Spleen (tissue), 11 donors: ENCODE results near the gene IL1B. TPM values are rescaled to one million over a fixed set of nuclear protein-coding genes. Genes with fewer than 3 reads are reported as not detected.

Experiments used
- DNase-seq: peaks from one replicate; pipeline ENCODE4 v3.0.0-alpha.2; 2020
- H3K27ac ChIP-seq, 8 donors: fragments of 200-600 bp; sonication (generic) in 7 of 8; 1 replicate in 4 of 8; 2 replicates in 4 of 8; pipeline versions ENCODE4 v1.5.0 to v1.8.0; 2016 to 2021; ENCODE audit warnings: inconsistent platforms in 4 of 8, mild to moderate bottlenecking in 4 of 8, moderate library complexity in 1 of 8
- H3K27me3 ChIP-seq, 7 donors: fragments of 200-600 bp; sonication (generic) in 6 of 7; replicated peaks in 1 of 7; 1 replicate in 4 of 7; 2 replicates in 3 of 7; pipeline versions ENCODE4 v1.5.0 to v1.8.0; 2016 to 2021; ENCODE audit warnings: inconsistent platforms in 3 of 7, mild to moderate bottlenecking in 1 of 7
- H3K36me3 ChIP-seq, 6 donors: fragments of 200-600 bp; sonication (generic) in 5 of 6; 1 replicate in 4 of 6; 2 replicates in 2 of 6; pipeline versions ENCODE4 v1.5.0 to v1.8.0; 2016 to 2021; ENCODE audit warnings: inconsistent platforms in 2 of 6
- H3K4me1 ChIP-seq, 6 donors: fragments of 200-600 bp; sonication (generic) in 5 of 6; 1 replicate in 3 of 6; 2 replicates in 3 of 6; pipeline versions ENCODE4 v1.5.0 to v1.8.0; 2016 to 2021; ENCODE audit warnings: inconsistent platforms in 3 of 6
- H3K4me3 ChIP-seq, 8 donors: fragments of 200-600 bp; sonication (generic) in 7 of 8; 1 replicate in 4 of 8; 2 replicates in 4 of 8; pipeline versions ENCODE4 v1.5.0 to v1.8.0; 2016 to 2021; ENCODE audit warnings: inconsistent platforms in 4 of 8, mild to moderate bottlenecking in 4 of 8, moderate library complexity in 2 of 8
- H3K9me3 ChIP-seq, 8 donors: fragments of 200-600 bp; sonication (generic) in 7 of 8; 1 replicate in 4 of 8; 2 replicates in 4 of 8; pipeline versions ENCODE4 v1.5.0 to v1.8.0; 2016 to 2021; ENCODE audit warnings: inconsistent platforms in 4 of 8
- CTCF ChIP-seq, 11 experiments: fragments of 200-600 bp in 7 of 11; fragments of 450-650 bp in 4 of 11; sonication (generic) in 4 of 11; IDR thresholded peaks in 8 of 11; conservative IDR thresholded peaks in 3 of 11; 1 replicate in 7 of 11; 2 replicates in 4 of 11; pipeline versions ENCODE4 v1.4.0 to v1.8.0; 2016 to 2021; ENCODE audit warnings: antibody characterized with exemption in 11 of 11, inconsistent platforms in 4 of 11, mild to moderate bottlenecking in 1 of 11
- POLR2A ChIP-seq, 3 donors: fragments of 450-650 bp; IDR thresholded peaks; one replicate each; pipeline ENCODE4 v1.5.1; 2017; ENCODE audit warnings: antibody characterized with exemption in 3 of 3, mild to moderate bottlenecking in 1 of 3
- POLR2AphosphoS5 ChIP-seq, 3 donors: sonication (generic); formaldehyde crosslinking; IDR thresholded peaks; one replicate each; pipeline ENCODE4 v1.5.1; 2017; ENCODE audit warnings: antibody characterized with exemption in 3 of 3
- WGBS, 5 donors: extraction: QIAGEN DNeasy Blood & Tissue Kit in 3 of 5; methylation state at CpG; one replicate each; pipeline versions ENCODE4 v1.1.5 to v1.1.7; 2013 to 2018; 5-methylcytosine and 5-hydroxymethylcytosine counted together
- intact Hi-C: fragments of 100-400 bp; cut with DNase I; formaldehyde crosslinking; loops from one replicate; pipeline ENCODE4 v1.15.0; 2023; ENCODE audit warnings: low total_unique reads
- polyA plus RNA-seq, 3 donors: library from polyadenylated mRNA; stranded (reverse); fragments of 200-250 nt; gene quantifications; one replicate each; pipeline ENCODE4 v1.2.1, GENCODE V29; 2013
- total RNA-seq, 7 donors: library from RNA; depleted of rRNA in 3 of 7; stranded (reverse); fragments of >200 nt in 3 of 7; fragmentation: NEBNext Ultra II Directional in 4 of 7; extraction: Animal tissue kit (Norgen Biotek cat#: 25700) in 4 of 7; gene quantifications; one replicate each; pipeline versions ENCODE4 v1.1.0 to v1.2.1, GENCODE V29; 2016 to 2021
- donor health status: healthy with polysubstance abuse.
- donor health status: DM: no; HTN: no; CAD: no; lungs with moderate emphysema.
- donor health status: DM: no; HTN: no; CAD: no.
- donor health status: Bipolar disorder and iron deficiency.
- donor health status: healthy.
- donor health status: DM: no; HTN: no; CAD: no.
- donor health status: DM: yes; HTN: yes; CAD: no.

IL1B gene
- total and polyA plus RNA-seq, 10 donors = 3.4 to 81.9 (median 11.5) TPM

- Histone ChIP-seq H3K36me3 (no peaks in the 10 kb centered on the region), H3K4me1 (peaks cover 0 to 13% (median 0%) of the 10 kb centered on the region in 6 donors), H3K4me3 (no peak overlapping the region), H3K27me3 (no peaks in the 10 kb centered on the region), H3K27ac (no peak overlapping the region), H3K9me3 (no peaks in the 10 kb centered on the region)
- intact Hi-C loops = no loop called here
- DNase-seq = no peak
- 79 to 99% (median 90%) methylated on average over 7 of the region's 7 CpGs for WGBS, 5 donors
- TF ChIP-seq POLR2A (IDR thresholded peaks at IDR 0.05) = no peak
- TF ChIP-seq POLR2AphosphoS5 (IDR thresholded peaks at IDR 0.05) = no peak
- no peak for TF ChIP-seq CTCF (IDR thresholded peaks at IDR 0.05 in 8 of 11, conservative IDR thresholded peaks at IDR 0.05 in 3 of 11)
Observed at GRCh38 chr2:112819081-112819480, 17.5 kb downstream of the IL1B start.

DNA sequence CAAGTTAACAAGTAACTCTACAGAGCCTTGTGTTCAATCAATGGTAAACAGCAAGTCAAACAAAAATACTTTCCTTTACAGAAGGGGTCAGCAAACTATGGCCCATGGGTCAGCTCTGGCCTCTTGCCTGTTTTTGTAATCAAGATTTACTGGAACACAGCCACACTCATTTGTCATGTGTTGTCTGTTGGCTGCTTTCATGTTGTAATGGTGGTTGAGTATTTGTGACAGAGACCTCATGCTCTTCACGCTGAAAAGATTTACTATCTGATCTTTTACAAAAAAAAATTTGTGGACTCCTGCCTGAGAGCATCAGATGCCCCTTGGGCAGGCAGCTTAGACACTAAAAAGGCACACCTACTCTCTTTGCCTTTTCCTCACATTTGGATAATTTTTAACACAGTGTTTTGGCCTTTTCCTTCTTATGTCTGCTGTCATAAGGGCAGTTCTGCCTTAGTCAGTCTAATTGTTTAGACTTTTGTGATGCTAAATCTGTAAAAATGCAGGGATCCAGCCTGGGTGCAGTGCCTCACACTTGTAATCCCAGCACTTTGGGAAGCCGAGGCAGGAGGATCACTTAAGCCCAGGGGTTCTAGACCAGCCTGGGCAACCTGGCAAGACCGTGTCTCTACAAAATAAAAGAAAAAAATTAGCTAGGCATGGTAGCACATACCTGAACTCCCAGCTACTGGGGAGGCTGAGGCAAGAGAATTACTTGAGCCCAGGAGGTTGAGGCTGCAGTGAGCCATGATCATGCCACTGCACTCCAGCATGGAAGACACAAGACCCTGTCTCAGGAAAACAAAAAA is 18.3 kb downstream of the IL1B start:
- no peaks in the 10 kb centered on the region for H3K27me3 ChIP-seq
- no peak for DNase-seq
- H3K4me1 ChIP-seq = peaks cover 0 to 19% (median 3%) of the 10 kb centered on the region in 6 donors
- intact Hi-C loops = no loop called here
- H3K9me3 ChIP-seq = no peaks in the 10 kb centered on the region
- no peaks in the 10 kb centered on the region for H3K36me3 ChIP-seq
- H3K27ac ChIP-seq = peak overlapping the region in 1 of 8 donors; percentile 26
- 74 to 83% (median 74%) methylated on average over 3 of the region's 3 CpGs for WGBS, 5 donors
- no peak overlapping the region for H3K4me3 ChIP-seq
- TF ChIP-seq POLR2A (IDR thresholded peaks at IDR 0.05) = no peak
- no peak for TF ChIP-seq CTCF (IDR thresholded peaks at IDR 0.05 in 8 of 11, conservative IDR thresholded peaks at IDR 0.05 in 3 of 11)
- no peak for TF ChIP-seq POLR2AphosphoS5 (IDR thresholded peaks at IDR 0.05)

DNA sequence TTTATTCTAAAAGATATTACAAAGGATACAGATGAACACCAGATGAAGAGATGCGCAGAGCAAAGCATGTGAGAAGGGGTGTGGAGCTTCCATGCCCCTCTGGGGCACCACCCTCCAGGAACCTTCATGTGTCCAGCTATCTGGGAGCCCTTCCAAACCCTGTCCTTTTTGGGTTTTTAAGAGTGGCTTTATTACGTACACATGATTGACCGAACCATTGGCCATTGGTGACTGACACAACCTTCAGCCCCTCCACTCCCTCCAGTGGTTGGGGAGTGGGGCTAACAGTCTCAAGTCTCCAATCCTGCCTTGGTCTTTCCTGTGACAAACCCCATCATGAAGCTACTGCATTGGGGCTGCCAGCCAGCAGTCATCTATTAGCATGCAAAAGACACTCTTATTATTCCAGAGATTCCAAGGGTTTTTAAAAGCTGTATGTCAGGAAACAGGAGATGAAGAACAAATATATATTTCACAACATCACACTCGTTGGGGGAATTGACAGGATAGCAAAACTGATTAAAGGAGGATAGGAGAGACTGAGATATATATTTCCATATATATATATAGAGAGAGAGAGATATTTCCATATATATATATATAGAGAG is 19.4 kb downstream of the IL1B start:
- Histone ChIP-seq H3K9me3 (no peaks in the 10 kb centered on the region), H3K4me3 (no peak overlapping the region), H3K27me3 (no peaks in the 10 kb centered on the region), H3K27ac (peak overlapping the region in 1 of 8 donors; percentile 27), H3K36me3 (no peaks in the 10 kb centered on the region), H3K4me1 (peaks cover 8 to 30% (median 14%) of the 10 kb centered on the region in 6 donors)
- DNase-seq = no peak
- TF ChIP-seq POLR2A (IDR thresholded peaks at IDR 0.05) = no peak
- no peak for TF ChIP-seq CTCF (IDR thresholded peaks at IDR 0.05 in 8 of 11, conservative IDR thresholded peaks at IDR 0.05 in 3 of 11)
- no peak for TF ChIP-seq POLR2AphosphoS5 (IDR thresholded peaks at IDR 0.05)
- intact Hi-C loops = no loop called here
- 70 to 82% (median 80%) methylated on average over 4 of the region's 4 CpGs for WGBS, 5 donors

DNA sequence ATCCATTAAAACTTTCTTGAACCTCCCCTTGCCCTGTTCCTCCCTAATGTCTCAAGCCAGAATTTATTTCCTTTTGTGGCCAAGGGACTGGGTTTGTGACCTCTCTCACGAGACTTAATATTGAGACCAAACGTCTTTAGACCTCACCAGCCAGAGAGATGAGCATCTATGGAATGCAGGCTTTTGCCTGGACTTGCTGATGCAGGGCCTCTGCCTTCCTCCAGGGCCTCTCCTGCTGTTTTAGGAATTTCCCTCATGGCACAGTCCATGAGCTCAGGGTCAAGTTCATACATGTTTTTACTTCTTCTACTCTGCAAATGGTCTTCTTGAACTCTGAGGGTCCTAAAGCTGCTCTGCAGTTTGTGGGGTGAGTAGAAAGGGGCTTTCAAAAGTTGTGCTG is 22.3 kb downstream of the IL1B start:
- DNase-seq = no peak

More for the DNA sequence above, 22.3 kb downstream of the IL1B start:
- intact Hi-C loops = no loop called here
- Histone ChIP-seq H3K36me3 (no peaks in the 10 kb centered on the region), H3K27me3 (no peaks in the 10 kb centered on the region), H3K4me1 (peaks cover 12 to 42% (median 26%) of the 10 kb centered on the region in 6 donors), H3K4me3 (no peak overlapping the region), H3K9me3 (no peaks in the 10 kb centered on the region), H3K27ac (no peak overlapping the region)
- WGBS, 5 donors = 69 to 85% (median 76%) methylated on average over 2 of the region's 2 CpGs
- TF ChIP-seq POLR2AphosphoS5 (IDR thresholded peaks at IDR 0.05) (no peak), CTCF (IDR thresholded peaks at IDR 0.05 in 8 of 11, conservative IDR thresholded peaks at IDR 0.05 in 3 of 11) (no peak), POLR2A (IDR thresholded peaks at IDR 0.05) (no peak)
